GM18511 (cell line): Measurements from ENCODE around the gene SRPRB.

Experiments used
- ATAC-seq: cut with Tn5 transposase; IDR thresholded peaks from one replicate; pipeline ENCODE4 v1.9.1; 2021; ENCODE audit warnings: mild to moderate bottlenecking, moderate library complexity; ENCODE audit not compliant: unreplicated experiment

SRPRB gene

DNA sequence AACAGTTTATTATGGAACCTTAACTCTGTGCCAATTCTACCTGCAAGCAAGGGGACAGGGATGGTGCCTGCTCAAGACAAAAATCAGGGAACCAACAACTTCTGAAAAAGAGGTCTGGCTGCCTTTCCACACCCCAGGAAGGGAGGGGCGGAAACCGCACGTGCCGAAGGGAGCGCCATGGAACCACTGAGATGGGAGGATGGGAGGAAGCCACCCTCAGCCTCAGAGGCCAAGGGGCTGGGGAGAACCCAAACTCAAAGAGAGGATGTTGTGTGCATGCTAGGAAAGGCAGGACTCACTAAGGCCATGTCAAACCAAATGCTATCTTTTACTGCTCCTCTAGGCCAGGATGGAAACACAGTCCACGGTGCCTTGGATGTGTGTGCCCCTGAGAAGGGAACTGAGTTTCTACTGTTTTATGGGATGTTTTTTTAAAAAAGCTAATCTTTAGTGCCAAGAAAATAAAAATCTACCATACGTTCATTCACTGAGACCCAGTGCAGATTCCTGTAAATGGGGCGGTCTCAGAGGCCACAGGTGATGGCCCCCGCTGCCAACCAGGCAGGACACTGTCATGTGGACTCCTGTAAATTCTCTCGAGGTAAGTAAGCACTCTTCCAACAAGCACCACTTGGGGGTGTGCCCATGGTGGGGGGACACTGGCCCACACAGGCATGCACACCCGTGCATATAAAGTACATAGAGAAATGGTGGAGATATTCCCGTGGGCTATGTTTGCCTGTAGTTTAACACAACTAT is 20.5 kb downstream of the SRPRB start:
- ATAC-seq, result no peak

DNA sequence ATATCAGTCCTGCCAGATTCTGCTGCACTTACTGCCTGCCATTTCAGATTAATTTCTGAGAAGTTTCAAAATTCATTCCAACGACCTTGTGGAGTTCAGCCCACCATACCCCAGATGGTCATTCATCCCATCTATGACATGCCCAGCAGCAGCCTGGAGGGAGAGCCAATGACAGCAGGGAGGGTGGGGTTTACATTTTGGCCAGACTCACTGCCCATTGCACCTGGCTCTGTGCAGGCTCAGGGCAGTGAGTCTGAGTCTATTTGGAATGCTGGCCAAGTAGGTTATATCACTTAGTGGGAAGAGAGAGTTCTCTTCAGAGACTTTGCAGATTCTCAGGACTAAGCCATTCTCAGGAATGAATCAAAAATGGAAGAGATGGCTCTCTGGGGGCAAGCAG is 21.5 kb downstream of the SRPRB start:
- no peak for ATAC-seq

DNA sequence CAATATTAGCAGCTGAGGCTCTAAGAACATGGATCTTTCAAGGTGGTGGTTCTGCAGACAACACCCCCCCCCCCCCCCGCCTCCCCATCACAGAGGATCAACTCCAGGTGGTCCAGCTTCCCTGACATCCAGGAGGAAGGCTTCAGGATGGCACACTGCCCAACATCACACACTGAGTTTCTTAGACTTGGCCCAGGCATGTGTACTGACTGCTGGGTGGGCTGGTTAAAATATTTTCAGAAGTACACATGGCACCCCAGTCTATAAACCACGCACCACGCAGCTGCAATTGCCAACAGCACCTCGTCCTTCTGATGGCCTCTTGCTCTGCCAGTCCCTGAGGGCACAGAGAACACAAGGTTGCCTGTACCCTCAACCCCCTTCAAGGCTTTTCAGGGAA is 22.1 kb downstream of the SRPRB start:
- ATAC-seq, result no peak

DNA sequence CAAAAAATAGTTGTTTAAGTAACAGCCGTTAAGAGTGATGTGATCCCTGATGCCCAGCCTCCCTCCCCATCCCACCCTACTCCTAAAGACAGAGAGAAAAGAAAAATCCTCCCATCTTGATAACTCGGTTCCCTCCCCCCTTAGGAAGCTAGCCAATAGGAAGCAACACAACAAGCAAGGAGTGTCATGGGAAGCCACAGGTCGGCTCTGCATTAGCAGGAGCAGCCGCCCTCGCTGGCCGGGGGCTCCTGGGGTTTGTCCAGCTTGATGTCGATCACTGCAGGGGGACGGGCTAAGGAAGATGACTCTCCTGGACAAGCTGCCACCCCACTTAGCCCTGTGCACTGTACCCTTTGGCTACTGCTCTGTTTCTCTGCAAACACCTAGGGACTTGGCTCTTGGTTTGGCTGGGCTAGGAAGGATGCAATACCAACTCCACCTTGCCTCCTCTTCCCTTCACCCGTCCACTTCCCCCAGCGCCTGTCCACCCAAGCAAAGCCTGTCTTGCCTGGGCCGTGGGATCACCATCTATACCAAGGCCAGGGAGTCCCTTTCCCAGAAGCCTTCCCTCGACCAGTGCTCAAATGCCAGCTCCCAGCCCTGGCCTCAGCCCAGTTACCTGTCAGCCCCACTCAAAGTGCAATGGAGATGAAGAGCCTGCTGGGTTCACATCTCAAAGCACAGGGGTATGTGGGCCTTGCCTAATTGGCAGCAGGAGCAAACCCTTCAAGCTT is 23.1 kb downstream of the SRPRB start:
- no peak for ATAC-seq

DNA sequence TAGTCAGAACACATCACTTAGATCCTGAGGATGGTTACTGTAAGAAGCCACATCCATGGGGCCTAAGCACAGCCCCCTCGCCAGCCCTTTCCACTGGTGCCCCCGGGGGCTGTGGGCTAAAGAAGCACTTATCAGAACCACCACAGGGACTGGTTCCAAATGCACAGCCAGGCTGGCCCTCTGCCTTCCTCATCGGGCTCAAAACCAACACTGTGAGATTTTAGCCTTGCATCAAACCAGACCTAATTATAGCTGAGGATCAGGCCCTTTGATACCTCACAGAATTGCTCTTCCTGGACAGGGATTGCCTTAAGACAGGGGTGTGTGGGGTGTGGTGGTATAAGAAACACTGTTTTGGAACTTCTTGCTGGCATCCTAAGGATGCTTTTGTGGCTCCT is 23.7 kb downstream of the SRPRB start:
- no peak for ATAC-seq

DNA sequence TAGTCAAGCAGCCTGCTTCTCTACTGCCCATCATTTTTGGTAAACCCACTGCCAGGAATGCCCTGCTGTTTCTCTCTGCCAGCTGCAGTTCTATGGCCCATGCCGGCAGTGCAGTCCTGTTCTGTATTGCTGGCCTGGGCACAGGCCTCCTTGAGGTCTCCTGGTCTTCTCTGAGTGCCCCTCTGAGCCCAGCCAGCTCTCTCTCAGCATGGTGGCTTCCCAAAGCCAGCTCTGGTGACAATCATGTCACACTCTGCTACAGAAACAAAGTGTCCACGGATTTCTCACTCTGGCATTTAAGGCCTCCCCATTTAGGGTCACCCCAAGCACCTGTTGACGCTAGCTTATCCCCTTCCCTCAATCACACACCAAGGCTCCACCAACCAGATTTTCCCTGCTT is 24.5 kb downstream of the SRPRB start:
- ATAC-seq, result no peak

DNA sequence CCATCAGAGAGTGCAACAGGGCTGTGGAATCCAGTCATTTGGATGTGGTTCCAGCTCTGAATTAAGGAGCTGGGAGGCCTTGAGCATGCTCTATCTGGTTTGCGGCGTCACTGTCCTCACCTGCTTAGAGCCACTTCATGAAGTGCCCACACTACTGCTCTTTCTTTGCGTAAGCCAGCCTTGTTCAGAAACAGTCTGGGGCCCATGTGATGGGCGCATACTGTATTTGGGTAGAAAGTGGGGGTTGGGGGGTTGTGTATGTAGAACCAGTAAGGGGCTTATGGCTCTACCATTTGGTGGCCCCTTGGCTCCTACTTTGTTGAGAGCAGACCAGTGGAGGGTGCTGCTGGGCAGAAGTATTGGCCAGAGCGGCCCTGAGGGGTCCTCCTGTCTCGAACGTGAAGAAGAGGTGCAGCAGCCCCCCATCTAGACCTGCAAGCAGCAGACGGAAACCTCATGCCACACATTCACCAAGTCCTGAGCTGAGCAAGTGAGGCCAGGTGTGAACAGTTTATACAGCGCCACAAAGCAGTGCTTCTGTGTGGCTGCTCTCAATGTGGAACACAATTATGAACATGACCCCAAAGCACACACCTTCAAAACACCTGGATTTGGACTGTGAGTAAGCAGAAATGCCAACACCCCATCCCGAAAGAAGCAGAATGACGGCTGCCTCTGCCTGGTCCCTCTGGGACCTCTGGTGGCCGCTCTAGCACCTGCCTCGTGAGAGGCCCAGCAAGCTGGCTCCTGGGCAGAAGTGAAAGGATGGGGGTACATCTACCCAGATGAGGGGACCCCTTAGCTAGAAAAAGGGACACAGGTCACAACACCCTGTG is 26.6 kb downstream of the SRPRB start:
- ATAC-seq, result no peak

DNA sequence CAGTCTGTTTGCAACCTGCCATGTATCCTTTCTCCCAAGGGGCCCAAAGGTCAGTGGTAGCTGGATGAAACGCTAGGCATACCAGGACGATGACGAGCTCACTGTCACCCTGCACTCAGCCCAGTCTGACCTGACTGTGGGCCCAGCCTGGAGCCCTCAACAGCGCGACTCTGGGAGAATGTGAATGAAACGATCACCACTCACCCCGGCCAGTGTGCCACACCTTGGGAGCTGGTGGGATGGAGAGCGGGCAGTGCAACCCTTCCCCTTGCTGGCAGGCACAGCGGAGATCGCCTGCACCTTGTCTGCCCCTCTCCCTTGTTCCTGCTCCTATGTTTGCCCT is 27.2 kb downstream of the SRPRB start:
- no peak for ATAC-seq

DNA sequence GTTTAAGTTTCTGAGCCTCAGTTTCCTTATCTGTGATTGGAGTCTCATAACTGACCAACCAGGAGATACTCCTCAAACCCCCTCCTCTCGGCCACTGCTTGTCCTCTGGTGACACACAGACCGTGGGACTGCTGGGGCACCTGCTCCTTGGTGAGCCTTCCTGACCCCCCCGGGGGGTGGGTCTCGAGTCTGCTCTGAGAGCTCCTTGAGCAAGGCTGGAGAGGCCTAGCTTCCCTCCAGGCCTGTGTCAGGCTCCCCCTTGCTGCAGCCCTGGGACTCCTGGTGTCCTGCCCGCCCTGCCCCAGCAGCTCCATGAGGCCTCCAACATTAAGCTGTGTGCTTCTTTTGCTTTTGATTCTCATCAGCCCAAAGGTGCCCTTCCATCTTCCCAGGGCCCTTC is 27.7 kb downstream of the SRPRB start:
- ATAC-seq, result no peak

DNA sequence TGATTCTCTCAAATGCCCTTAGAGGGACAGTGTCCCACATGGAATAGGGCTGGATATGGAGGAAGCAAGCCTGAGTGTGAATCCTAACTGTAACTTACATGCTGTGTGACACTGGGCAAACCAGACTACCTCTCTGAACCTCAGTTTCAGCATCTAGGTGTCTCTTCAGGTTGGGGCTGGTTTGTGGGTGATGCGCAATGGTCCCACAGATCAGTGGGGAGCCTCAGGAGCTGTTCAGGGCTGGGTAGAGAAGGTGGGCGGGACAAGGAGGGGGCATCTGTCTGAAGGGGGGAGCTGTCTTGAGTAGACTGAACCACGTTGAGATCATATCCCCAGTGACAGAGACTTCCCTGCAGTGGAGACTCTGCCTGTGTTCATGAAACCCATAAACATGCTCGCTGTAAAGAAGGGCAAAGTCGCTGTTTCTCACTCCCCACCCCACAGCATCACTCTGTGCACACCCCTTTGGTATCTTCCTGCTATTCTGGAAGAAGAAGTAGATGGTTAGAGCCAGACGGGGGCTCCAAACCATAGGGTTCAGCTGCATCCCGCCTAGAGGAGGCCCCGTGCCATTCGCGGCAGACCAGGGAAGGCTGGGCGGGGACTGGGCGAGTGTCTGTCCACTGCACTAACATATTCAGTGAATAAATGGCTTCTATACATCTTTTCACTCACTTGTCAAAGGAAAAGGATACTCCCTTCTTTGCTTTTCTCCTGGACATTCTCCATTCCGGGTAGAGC is 28.4 kb downstream of the SRPRB start:
- no peak for ATAC-seq

DNA sequence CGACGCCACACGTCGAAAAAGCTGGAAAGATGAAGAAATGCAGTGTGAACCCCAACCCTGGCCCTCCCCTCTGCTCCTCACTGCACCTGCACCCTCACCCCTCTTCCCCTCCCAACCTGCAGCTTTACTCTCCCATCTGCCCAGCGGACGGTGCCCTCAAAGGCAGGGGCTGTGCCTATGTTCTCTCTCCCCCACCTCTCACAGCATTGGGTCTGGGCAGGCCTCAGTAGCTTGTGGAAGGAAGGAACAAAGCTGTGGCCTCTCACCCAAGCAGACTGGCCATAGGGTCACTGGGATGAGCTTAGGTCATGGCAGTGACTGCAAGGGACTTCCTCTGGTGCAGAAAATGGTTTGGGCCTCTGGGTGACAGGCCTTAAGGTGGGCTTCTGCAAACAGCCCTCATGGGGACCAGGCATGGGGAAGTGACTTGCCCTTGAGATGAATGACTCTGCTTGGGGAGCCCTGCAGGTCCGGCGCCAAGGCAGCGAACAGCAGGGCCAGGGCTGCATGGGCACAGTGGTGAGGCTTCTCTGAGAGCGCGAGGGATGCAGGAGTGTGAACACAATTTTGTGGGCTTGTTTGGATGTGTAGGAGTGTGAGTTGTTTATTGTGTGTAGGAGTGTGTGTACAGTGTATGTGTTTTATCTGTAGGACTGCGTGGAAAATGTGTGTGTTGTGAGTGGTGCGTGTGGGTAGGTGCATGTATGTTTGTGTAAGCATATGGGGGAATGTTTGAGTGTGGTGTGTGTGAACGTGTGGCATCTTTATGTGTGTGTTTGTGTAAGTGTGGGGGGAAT is 29.2 kb downstream of the SRPRB start:
- ATAC-seq, result no peak

DNA sequence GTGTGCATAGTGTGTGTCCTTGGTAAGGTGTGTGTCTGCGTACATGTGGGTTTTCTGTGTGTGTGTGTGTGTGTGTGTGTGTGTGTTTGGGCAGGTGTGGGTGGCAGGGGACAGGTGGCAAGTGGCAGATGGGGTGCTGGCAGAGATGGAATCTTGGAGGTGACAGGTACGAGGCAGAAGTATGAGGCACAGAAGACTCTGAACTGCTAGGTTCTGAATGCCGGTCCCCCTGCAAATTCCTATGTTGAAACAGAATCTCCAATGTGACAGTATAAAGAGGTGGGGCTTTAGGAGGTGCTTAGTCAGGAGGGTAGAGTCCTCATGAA is 29.8 kb downstream of the SRPRB start:
- no peak for ATAC-seq

DNA sequence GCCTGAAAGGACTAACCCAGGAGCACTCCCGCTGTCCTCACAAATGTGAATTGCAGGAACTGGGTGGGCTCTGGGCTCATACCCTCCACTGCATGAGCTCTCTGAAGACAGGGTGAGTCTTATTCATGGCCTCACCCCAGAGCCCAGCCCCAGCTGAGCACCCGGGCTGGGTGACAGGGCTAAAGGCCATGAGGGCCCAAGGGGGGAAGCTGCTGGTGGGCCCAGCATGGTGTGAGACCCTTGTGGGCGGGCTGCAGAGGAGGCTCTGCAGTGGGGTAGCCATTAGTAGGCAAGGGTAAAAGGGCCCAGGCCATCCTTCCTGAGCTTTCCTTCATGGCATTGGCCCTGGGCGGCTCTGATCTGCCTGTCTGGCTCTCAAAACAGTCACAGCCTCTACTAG is 30.3 kb downstream of the SRPRB start:
- no peak for ATAC-seq

DNA sequence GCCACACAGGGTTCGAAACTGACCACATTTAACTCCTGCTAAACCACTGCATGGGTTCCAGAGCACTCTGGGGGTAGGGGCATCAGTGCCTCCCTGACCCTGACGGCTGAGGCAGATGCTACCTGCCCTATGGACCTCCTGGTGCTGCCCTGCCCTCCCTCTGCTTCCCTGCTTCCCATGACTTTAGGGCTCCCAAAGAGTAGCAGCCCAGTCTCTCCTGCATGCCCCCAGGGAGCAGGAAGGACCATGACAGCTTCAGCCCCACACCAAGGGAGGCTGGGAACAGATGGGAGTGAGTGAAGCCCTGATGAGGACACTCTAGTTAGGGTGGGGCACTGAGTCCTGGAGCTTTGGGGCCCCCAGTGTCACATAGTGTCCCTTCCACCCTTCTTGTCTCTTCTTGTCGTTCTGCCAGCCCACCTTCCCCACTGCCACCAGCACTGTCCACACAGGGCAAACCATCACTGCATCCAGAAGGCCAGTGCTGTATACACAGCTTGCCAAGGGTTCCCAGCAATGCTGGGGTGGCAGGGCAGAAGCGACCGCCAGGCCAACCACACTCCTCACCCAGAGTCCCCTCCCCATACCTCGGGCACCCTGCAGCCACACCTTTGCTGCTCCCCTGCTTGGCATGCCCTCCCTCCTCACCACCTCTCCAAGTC is 31.0 kb downstream of the SRPRB start:
- ATAC-seq, result no peak

DNA sequence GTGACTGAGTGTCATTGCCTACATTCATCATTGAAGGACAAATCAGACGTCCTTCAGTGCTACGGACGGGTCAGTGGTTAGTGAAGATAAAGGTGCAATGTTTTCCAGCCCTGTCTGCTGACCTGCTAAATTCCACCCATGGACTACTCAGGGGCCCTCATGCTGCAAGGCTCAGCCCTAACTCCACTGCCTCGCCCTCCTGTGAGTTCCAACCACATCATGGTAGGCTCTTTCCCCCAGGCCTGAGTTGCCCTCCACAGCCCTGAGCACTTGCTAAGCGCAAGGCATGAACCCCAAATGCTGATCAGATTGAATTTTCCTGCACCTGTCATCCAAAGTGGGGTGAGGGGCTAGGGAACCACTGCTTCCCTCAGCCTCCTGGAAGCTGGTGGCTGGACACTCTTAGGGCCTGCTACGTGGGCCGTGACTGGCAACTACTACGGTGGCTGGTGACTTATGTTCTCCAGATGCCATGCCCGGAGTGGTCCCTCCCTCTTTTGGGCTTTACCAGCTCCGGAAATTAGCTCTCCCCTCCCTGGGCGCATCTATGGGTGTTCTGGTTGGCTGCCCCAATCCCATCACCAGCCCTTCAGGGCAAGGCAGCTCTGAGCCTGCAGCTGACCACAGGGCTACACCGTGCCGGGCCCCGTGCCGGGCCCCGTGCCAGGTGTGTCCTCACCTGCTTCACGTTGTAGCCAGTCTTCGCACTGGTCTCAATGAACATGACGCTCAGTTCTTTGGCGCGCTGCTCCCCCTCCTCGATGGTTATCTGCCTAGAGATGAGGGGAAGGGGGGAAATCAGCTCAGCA is 32.1 kb downstream of the SRPRB start:
- ATAC-seq, result no peak

DNA sequence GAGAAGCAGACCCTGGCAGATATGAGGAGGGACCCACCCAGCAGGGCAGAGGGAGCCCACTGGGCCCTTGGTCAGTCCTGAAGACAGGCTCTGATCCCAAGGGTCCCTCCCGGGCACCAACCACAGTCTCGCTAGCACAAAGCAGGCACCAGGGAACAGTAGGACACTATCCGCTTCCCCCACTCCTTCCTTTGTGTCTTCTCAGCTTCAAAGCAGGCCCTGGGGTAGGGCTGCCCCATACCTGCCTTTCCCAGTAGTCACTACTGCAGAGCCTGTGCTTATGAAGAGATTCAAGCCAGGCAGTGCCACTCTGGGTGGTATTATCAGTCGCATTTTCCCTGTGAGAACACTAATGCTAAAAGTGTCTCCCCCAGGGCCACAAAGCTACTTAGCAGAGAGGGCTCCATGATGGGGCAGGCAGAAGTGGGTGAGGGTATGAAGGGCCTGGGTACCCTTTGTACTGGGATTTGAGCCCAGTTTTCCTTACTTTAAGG is 32.7 kb downstream of the SRPRB start:
- ATAC-seq, result no peak

DNA sequence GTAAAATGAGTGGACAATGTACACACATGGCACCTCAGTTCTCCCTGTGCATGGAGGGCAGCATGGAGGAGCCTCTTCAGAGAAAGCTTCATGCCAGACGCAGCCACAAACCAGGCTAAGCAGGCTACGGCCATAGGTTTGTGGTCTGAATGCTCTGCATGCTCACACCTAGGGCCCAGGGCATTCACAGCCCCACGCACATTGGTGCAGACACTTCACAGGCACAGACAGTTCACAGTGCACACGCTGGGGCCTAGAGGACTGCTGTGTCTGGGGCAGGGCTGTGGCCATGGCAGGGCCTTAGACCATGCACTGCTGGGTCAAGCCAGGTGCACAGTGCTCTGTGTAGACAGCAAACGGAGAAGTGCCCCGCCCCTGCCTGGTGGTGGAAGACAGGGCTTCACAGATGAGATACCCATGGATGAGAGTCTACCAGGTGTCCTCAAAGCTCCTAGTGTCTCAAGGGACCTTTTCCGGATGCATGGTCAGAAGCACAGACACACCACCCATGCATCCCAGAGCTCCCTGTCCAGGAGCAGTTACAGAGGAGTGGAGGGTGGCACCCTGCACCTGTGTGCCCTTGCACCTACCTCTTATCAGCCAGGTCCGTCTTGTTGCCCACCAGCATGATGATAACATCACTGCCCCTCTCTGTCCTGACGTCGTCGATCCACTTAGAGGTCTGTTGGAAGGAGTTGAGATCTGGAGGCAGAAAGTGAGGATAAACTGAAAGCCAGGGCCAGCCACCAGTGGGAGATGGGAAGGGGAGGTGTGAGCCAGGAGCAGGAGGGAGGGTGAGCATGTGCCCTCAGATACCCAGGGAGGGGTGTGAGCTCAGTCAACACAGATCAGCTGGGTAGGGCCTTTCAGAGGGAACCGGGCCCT is 33.5 kb downstream of the SRPRB start:
- ATAC-seq, result no peak
